ENCODE measurements around the gene ACTR3C.
"Not testable (repeated sequence)": the region's sequence is repeated elsewhere in the genome, so short reads cannot be mapped to it uniquely, and the experiment has no call there.

Gene ACTR3C

DNA sequence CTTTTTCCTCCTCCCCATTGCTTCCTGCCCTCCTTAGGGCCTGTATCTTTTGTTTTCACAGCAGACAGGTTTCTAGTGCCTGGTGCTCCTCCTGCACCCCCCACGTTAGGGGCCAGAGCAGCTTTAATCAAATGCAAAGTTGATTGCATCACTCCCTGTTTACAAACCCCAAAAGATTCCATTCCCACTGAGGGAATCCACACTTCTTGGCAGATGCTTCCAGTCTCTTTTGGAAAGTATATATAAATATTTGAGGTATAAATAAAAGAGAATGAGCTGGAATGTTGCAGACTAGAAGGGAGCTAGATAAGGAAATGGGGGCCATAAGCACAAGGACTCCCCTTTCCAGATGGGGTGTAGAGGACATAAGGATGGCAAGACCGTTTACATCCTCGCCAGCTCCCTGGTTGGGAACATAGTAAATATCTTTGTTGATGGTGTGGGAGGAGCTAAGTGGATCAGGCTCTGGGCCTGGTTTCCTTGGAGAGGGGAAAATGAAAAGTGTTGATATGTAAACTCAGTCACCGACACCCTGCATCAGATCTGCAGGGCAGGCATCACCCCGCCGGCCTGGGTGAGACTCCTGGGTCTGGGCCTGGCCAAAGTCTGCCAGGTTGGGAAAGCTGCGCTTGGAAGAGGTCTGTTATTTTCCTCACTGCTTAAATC, 11.9 kb upstream of the ACTR3C start:
- DNase-seq = no peak

DNA sequence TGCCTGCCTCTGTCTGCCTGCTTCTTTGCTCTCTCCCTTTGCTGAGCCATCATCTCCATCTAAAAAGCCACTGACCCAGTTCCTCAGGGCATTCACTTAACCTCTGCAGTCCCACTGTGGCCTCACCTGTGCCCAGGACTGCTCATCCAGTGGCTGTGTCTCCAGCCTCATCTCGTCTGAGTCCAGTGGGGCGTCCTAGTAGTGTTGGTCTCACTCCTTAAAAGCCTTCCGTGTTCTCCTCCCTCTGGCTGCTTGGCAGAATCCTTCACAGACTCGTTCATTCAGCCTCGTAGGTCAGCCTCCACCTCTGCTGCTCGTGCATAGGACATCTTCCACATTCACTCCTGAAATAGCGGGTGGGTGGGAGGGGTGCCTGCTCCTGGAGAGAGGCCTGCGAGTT, 10.8 kb upstream of the ACTR3C start:
- no peak for DNase-seq

DNA sequence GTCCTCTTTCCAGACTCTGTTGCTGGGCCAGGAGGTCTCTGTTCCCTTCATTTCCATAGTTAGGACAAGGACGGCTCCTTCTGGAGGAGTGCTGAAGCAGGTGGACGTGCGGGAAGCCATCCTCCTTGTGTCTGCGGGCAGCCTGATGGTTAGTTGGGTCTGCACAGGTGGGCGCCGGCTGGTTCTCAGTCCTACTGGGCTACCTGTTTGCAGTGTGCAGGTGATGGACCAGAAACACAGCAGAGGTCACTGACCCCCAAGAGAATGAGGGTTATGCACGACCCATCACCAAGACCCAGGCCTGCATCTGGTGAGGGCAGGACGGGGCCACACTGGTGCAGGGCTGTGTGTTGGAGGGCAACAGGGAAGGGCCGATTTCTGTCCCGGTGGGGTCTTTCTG, 10.3 kb upstream of the ACTR3C start:
- DNase-seq = no peak

DNA sequence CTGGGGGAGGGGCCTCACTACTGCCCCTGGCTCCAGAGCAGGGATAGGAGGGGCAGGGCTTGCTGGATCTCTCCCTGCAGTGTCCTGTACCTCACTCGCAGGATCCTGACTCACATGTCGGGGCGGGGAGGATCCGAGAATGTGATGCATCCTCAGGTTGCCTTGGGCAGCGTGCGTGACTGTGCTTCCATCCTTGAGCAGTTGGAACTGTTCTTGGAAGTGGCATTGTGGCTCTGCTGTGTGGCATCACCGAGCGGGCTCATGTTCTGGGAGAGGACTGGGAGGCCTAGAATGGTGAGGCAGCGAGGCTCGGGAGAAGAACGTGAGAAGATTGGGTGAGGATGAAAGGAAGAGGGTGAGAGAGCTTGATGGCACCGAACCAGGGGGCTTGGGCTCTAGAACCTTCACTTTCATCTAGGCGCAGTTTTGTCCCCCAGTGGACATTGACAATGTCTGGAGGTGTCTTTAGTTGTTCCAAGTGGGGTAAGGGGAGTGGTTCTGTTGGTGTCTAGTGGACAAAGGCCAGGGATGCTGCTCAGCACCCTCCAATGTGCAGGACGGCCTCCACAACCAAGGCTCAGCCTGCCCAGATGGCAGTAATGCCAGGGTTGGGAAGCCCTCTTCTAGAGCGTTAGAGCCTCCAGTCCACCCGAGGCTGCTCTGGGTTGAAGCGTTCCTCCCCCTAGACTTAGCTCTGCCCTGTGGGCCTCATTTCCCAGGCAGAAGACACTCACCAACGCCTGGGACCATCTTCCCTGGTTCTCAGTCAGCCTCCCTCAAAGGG, 9.7 kb upstream of the ACTR3C start:
- DNase-seq = no peak

DNA sequence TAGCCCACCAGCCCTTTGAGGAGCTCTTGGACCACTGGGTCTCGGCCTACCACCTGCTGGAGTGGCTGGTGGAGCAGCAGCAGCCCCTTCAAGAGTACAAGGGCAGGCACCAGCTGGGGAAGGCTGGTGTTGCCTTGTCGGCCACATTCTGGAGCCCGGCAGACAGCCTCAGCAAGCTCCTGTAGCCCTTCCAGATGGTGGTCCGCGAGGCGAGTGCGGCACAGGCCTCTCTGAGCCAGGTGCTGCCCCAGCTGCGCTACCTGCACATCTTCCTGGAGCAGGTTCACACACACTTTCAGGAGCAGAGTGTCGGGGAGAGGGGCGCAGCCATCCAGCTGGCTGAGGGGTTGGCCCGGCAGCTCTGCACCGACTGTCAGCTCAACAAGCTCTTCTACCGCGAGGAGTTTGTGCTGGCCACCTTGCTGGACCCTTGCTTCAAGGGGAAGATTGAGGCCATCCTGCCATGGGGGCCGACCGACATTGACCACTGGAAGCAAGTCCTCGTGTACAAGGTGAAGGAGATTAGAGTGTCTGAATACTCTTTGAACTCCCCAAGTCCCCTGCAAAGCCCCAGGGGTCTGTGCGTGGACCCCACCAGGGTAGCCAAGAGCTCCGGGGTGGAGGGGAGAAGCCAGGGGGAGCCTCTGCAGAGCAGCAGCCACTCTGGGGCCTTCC, 7.0 kb upstream of the ACTR3C start:
- no peak for DNase-seq

DNA sequence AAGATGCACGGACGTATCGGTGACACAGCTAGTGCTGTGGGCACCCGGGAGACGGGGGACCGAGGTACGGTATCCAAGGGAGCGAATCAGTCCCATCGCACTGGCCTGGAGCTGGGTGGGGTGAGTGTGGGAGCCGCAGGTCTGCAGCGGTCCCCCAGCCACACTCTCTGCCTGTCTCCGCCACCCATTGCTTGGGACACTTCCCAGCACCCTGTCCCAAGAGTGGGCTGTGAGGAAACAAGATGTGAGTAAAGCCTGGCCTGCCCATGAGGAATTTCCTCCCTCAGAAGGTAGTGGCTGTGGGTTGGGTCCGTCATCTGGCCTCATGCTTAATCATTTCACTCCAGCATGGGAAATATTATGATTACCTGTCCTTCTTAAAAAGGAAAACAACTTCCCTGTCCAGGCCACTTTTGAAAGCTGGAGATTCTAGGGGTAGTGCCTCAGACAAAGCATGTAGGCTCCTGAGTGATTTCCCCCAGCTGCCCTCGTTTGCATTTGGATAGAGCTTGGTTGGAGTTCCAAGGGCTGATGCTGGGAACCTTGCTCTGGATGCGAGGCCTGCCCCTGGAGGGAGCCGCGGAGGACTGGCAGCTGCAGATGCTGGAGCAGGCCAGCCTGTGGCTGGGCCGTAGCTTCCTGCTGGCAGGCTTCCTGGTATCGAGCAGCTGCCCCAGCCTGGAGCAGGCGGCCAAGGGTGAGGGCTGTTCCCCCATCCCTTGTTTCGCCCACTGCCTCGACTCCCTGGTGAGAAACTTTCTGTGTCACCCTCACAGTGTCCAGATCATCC, 6.2 kb upstream of the ACTR3C start:
- DNase-seq = no peak

DNA sequence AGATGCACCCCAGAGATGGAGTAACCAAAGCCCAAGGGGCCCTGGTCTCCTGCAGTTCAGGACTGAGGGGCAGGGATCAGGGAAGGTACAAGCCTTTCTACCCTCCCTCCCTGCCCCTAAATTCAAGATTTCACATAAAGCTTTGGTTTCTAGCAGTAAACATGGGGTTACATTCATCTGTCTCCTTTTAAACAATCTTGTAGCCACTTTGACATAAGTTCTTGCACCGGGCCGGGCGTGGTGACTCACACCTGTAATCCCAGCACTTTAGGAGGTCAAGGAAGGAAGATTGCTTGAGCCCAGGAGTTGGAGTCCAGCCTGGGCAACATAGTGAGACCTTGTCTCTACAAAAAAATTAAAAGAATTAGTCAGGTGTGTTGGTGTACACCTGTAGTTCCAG, 4.0 kb upstream of the ACTR3C start:
- DNase-seq = no peak

DNA sequence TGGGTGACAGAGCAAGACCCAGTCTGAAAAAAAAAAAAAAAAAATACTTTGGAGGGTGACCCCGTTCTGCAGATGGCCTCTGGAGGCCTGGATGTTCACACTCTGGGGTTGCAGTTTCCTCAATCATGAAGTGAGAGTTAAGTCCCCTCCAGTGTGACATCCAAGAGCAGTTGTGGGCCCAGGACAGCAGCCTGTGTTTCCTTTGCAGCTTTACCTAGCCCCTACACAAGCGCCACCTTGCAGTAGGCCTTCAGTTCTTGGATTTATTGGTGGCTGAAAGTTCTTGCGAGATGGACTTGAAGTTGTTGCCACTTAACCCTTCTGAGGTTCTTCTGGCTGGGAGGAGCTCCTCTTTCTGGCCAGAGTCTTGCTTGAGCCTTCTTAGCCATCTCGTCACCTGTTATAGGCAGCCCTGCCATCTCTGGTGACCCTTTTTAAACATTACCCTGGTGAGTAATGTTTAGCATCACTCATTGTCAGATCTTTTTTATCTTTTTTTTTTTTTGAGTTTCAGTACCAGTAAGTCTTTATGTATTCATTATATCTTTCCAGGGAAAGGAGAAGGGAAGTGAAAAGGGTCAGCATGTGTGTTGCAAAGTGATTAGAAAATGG, 3.4 kb upstream of the ACTR3C start:
- no peak for DNase-seq

DNA sequence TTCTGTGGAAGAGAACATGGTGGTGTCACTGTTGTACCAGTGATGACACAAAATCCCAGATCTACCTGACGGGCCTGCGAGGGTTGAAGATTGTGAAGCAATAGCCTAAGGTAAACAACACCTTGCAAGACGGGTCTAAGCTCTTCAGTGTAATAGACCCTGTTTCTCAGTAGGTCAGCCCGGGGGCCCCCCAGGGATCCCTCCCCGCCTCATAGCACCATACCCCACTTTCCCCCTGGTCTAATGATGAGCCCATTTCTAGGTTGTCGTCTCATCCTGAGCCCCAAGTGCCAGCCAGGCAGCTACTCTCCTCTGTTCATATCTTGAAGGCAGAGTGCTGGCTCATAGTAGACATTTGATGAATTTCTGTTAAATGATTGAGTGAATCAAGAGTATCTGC, 2.6 kb upstream of the ACTR3C start:
- no peak for DNase-seq

DNA sequence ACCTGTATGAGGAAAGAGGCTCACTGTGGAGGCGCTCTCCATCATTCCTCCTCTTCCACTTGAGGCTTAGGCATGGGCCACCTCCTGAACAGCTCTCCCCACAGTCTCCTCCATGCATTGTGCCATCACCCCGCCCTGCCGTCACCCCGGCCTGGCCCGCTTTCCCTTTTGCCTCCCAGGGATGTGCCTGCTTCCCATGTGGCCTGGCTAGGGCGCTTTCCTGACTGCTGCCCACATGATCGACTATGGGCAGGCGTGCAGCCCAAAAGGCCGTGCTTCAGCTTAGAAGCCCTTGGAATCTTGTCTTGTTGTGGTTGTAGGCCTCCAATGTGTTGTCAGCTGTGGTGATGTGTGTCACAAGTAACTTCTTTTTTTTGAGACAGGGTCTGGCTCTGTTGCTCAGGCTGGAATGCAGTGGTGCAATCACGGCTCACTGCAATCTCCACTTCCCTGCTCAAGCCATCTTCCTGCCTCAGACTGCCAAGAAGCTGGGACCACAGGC, 1.8 kb upstream of the ACTR3C start:
- DNase-seq = no peak

DNA sequence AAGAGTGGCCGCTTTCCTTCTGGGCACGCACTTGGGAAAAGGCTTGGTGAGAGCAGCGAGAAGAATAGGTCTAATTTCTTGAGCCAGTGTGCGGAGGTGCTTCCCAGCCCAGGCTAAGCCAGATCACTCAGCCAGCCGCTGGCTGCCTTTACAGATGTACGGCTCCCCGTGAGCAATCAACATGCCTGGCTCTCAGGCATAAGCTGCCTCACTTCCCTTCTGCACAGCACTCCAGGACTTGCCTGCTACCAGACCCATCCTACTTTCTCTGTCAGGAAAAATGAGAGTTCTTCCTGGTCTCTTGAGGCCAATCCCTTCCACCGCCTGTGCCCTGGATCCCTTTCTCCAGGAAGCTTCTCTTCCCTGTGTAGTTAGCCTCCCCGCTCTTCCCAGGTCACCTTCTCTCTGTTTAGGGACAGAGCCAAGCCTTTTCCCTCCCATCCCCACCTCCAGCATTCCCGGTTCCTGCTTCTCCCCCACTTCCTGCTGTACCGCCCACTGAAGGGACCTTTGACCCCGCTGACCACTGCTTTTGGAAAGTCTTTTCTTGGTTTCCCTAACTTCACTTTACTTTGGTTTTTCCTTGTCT, 1.1 kb upstream of the ACTR3C start:
- DNase-seq = no peak

DNA sequence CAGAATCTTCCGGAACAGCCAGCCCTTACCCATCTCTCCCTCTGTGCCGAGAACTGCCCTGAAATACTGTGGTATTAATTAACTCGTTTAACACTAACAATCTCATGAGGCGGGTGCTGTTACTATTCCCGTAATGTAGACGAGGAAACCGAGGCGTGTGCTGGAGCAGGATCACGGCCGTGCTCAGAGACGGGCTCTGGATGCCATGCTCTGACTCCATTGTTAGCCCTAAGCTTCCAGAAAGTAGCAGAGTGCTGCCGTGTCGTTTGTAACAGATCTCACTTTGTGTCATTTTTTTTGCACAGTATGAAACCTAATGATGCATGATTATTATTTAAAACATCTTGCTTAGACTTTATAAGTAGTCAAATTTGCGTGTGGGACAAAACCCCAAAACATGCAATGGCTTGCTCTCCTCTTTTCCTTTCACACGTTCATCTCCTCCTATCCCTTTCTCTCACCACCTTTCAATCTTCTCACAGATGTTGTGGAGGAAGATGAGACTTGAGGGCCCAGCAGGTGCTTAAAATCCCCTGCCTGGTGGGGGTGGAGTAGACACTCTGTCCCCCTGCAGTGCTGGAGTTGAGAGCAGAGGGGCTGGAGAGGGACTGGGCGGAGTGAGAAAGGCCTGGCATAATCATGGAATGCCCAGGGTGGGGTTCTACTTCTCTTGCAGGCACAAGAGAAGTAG, 482 bp upstream of the ACTR3C start:
- DNase-seq = no peak

DNA sequence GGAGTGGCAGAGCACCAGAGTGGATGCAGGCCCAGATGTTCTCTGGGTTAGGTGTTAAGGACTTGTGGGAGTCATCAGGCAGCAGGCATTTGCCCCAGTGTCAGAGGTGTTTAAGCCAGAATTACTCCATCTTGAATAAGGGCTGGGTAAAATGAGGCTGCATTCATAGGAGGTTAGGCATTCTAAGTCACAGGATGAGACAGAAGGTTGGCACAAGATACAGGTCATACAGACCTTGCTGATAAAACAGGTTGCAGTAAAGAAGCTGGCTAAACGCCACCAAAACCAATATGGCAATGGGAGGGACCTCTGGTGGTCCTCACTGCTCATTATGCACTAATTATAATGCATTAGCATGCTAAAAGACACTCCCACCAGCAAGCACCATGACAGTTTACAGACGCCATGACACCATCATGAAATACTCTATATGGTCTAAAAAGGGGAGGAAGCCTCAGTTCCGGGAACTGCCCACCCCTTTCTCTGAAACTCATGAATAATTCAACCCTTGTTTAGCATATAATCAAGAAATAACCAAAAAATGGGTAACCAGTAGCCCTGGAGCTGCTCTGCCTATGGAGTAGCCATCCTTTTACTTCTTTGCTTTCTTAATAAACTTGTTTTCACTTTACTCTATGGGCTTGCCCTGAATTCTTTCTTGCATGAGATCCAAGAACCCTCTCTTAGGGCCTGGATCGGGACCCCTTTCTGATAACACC, 1.1 kb downstream of the ACTR3C start:
- DNase-seq = no peak

DNA sequence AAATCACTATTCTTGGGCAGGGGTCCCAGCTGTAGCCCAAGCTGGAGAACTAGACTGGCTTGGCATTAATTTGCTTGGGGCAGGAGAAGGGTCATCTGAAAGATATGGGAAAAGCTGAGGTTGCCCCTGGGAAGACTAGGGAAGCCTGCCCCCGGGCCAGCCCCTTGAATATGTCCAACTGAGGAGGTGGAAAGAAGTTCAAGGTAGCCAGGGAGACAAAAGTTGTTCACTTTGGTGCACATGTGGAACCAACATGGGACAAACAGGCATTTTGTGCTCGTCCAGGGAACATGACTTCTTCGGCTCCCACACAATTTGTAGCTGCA, 1.6 kb downstream of the ACTR3C start:
- DNase-seq = no peak

DNA sequence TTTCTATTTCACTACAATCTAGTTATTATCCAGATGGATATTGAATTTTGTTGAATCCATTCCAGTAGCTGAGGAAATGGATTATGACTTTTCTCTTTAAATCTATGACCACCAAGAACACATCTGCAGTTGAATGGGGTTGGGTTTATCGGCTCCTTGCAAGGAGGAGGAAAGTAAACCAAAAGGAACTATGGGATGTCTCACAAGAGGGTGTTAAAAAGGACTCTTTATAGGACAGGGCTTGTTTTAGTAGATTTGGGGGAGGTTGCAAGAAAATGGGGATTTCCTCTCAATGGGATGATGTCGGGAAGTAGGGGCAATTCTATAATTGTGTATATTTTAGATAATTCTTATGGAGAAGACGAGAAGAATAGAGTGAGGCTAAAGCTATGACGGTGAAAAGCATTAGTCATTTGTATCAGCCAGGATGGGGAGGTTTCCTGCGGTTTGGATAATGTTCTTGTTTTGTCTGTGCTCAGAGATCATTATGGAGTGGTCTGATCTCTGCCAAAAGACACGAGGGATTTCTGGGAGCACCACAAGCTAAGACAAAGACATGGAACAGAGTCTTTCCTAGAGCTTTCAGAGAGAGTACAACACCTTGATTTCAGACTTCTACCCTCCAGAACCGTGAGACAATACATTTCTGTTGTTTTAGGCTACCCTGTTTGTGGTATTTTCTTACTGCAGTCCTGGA, 5.4 kb downstream of the ACTR3C start:
- no peak for DNase-seq

DNA sequence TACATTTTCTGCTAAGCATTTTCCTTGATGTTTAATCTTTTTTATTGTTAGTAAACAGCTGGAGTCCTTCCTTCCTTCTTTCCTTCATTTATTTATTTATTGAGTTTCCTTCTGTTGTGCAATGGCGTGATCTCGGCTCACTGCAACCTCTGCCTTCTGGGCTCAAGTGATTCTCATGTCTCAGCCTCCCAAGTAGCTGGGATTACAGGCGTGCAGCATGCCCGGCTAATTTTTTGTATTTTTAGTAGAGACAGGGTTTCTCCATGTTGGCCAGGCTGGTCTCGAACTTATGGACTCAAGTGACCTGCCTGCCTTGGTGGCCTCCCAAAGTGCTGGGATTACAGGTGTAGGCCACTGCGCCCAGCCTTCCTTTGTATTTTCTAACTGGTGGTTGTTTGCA, 6.4 kb downstream of the ACTR3C start:
- DNase-seq = not testable (repeated sequence)

DNA sequence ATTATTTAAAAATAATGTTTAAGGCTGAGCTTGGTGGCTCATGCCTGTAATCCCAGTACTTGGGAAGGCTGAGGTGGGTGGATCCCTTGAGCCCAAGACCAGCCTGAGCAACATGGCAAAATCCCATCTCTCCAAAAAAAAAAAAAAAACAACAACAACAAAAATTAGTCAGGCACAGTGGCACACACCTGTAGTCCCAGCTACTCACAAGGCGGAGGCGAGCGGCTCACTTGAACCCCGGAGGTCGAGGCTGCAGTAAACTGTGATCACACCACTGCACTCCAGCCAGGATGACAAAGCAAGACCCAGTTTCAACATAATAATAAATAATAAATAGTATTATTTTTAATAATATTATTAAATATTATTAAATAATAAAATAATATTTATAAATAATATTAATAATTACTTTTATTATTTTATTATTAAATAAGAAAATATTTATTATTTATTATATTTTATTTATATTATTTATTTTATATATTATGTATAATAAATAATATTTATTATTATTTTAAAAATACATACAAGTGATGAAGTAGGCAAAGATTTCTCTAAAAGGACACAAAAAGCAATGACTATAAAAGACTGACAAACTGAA, 8.6 kb downstream of the ACTR3C start:
- DNase-seq = no peak

DNA sequence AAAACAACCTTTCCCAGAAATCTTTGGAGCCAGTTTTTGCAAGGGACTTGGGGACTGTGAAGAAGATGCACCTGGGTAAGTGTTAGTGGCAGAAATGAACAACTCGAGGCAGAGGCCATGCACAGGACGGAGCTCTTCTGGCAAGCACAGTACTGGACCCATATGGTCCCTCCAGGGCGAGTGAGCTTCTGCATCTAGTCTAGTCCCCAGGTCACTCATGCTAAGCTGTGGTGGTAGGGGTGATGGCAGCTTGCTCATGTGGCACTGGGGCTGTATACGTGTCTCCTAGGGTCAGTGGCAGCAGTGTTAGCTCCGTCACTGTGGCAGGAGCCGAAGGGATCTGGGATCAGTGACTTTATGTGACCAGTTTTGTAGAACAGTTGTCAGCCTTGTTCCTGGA, 9.5 kb downstream of the ACTR3C start:
- DNase-seq = no peak

DNA sequence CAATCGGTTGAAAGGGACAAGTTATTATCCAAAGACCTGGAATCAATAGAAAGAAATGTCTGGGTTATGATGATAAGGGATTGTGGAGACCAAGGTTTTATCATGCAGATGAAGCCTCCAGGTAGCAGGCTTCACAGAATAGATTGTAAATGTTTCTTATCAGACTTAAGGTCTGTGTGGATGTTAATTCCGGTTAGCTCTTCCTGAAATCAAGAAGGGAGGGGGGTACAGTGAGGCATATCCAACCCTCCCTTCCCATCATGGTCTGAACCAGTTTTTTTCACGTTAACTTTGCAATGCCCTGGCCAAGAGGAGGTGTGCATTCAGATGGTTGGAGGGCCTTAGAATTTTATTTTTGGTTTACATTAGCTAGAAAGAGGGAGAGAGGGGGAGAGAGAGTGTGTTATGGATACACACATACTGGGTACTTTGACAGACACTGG, 10.0 kb downstream of the ACTR3C start:
- DNase-seq = no peak
